ENCODE results near the gene CLIC5.

The CLIC5 gene

DNA sequence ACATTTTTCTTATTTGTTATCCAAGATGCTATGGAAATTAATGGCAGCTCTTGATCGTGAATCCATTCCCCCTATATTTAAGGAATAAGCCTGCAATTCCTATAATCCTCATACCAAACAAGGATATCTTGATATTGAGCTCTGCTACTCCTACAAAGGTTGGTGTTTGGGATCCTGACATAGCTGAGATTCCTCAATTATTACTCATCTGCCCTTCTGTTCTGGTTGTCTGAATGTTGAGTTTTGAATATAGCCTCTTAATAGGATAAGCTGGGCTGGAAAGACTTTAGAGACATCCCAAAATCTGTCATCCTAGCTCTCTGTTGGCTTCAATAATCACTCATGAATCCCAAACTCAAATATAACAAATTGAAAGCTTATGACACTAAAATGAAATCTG, 49.9 kb downstream of the CLIC5 start:
- H4K20me1 ChIP-seq (ENCODE audit: insufficient read depth, low read length, poor library complexity, severe bottlenecking) = no peaks in the 10 kb centered on the region
- H3K27me3 ChIP-seq (ENCODE audit: insufficient read depth, low read length, poor library complexity, severe bottlenecking) = no peaks in the 10 kb centered on the region
- no peaks in the 10 kb centered on the region for H3K79me2 ChIP-seq (ENCODE audit: insufficient read depth, low read length)
- TF ChIP-seq EZH2phosphoT487 (IDR thresholded peaks at IDR 0.05; ENCODE audit: borderline replicate concordance) = no peak
- no peak for TF ChIP-seq CTCF (conservative IDR thresholded peaks at IDR 0.05; ENCODE audit: low read length)
- H3K4me2 ChIP-seq (ENCODE audit: low read depth, low read length, poor library complexity, severe bottlenecking) = no peak overlapping the region
- H3K9me2 ChIP-seq (replicated peaks; ENCODE audit: low read depth, low read length) = no peaks in the 10 kb centered on the region
- H3F3A ChIP-seq (ENCODE audit: low read depth) = no peaks in the 10 kb centered on the region
- peaks cover 19% of the 10 kb centered on the region for H3K4me1 ChIP-seq (ENCODE audit: insufficient read depth, low read length, poor library complexity, severe bottlenecking)
- no peaks in the 10 kb centered on the region for H3K9me3 ChIP-seq (ENCODE audit: insufficient read depth, low read depth, low read length)
- no peak overlapping the region for H3K4me3 ChIP-seq (ENCODE audit: low read length, poor library complexity, severe bottlenecking)
- no peak overlapping the region for H2AFZ ChIP-seq (ENCODE audit: low read length)
- no peaks in the 10 kb centered on the region for H3K36me3 ChIP-seq (ENCODE audit: insufficient read depth, low read length)
- no peak overlapping the region for H3K9ac ChIP-seq (ENCODE audit: low read depth, low read length, poor library complexity, severe bottlenecking)

GRCh38 chr6:45965007-45965406, 50.7 kb downstream of the CLIC5 start:
- H3K4me1 ChIP-seq (ENCODE audit: insufficient read depth, low read length, poor library complexity, severe bottlenecking) = peaks cover 11% of the 10 kb centered on the region

DNA sequence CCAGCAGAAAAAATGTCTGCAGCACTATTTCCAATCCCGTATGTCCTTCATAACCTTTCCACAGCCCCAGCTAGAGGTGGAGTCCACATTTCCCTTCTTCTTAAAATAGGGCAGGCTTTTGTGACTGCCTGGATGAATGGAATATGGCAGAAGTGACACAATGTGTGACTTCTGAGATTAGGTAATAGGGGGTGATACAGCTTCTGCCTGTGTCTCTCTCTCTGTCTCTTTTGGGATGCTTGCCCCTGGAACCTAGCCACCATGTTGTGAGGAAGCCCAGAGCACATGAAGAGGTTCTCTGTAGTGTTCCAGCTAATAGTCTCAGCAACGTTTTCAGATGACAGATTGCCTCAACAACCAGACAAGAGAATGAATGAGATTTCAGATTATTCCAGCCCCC, 51.4 kb downstream of the CLIC5 start:
- H3F3A ChIP-seq (ENCODE audit: low read depth) = no peaks in the 10 kb centered on the region
- peaks cover 8% of the 10 kb centered on the region for H3K4me1 ChIP-seq (ENCODE audit: insufficient read depth, low read length, poor library complexity, severe bottlenecking)
- TF ChIP-seq EZH2phosphoT487 (IDR thresholded peaks at IDR 0.05; ENCODE audit: borderline replicate concordance) = no peak
- no peak for TF ChIP-seq CTCF (conservative IDR thresholded peaks at IDR 0.05; ENCODE audit: low read length)
- no peaks in the 10 kb centered on the region for H3K9me3 ChIP-seq (ENCODE audit: insufficient read depth, low read depth, low read length)
- no peaks in the 10 kb centered on the region for H3K79me2 ChIP-seq (ENCODE audit: insufficient read depth, low read length)
- no peaks in the 10 kb centered on the region for H3K27me3 ChIP-seq (ENCODE audit: insufficient read depth, low read length, poor library complexity, severe bottlenecking)
- H3K9me2 ChIP-seq (replicated peaks; ENCODE audit: low read depth, low read length) = no peaks in the 10 kb centered on the region
- no peaks in the 10 kb centered on the region for H3K36me3 ChIP-seq (ENCODE audit: insufficient read depth, low read length)
- H2AFZ ChIP-seq (ENCODE audit: low read length) = no peak overlapping the region
- no peak overlapping the region for H3K9ac ChIP-seq (ENCODE audit: low read depth, low read length, poor library complexity, severe bottlenecking)
- no peaks in the 10 kb centered on the region for H4K20me1 ChIP-seq (ENCODE audit: insufficient read depth, low read length, poor library complexity, severe bottlenecking)
- H3K4me3 ChIP-seq (ENCODE audit: low read length, poor library complexity, severe bottlenecking) = no peak overlapping the region
- no peak overlapping the region for H3K4me2 ChIP-seq (ENCODE audit: low read depth, low read length, poor library complexity, severe bottlenecking)

More at GRCh38 chr6:45965007-45965406, 50.7 kb downstream of the CLIC5 start:
- H3K79me2 ChIP-seq (ENCODE audit: insufficient read depth, low read length) = no peaks in the 10 kb centered on the region
- H3K36me3 ChIP-seq (ENCODE audit: insufficient read depth, low read length) = no peaks in the 10 kb centered on the region
- no peaks in the 10 kb centered on the region for H3K9me3 ChIP-seq (ENCODE audit: insufficient read depth, low read depth, low read length)
- H2AFZ ChIP-seq (ENCODE audit: low read length) = no peak overlapping the region
- no peaks in the 10 kb centered on the region for H3K27me3 ChIP-seq (ENCODE audit: insufficient read depth, low read length, poor library complexity, severe bottlenecking)
- no peaks in the 10 kb centered on the region for H4K20me1 ChIP-seq (ENCODE audit: insufficient read depth, low read length, poor library complexity, severe bottlenecking)
- H3F3A ChIP-seq (ENCODE audit: low read depth) = no peaks in the 10 kb centered on the region
- no peak overlapping the region for H3K9ac ChIP-seq (ENCODE audit: low read depth, low read length, poor library complexity, severe bottlenecking)
- TF ChIP-seq CTCF (conservative IDR thresholded peaks at IDR 0.05; ENCODE audit: low read length) = no peak
- TF ChIP-seq EZH2phosphoT487 (IDR thresholded peaks at IDR 0.05; ENCODE audit: borderline replicate concordance) = no peak
- H3K4me3 ChIP-seq (ENCODE audit: low read length, poor library complexity, severe bottlenecking) = no peak overlapping the region
- H3K4me2 ChIP-seq (ENCODE audit: low read depth, low read length, poor library complexity, severe bottlenecking) = no peak overlapping the region
- H3K9me2 ChIP-seq (replicated peaks; ENCODE audit: low read depth, low read length) = no peaks in the 10 kb centered on the region
